CD4-positive, alpha-beta T cell treated with Interleukin-17A for 4 hours (primary cell): Measurements from ENCODE around the gene COL5A1.
"Not testable (repeated sequence)": the region's sequence is repeated elsewhere in the genome, so short reads cannot be mapped to it uniquely, and the experiment has no call there.

Experiments
- DNase-seq: peaks from one replicate; pipeline ENCODE4 v3.0.0-alpha.2; 2020; ENCODE audit warnings: mixed read lengths

COL5A1 gene

DNA sequence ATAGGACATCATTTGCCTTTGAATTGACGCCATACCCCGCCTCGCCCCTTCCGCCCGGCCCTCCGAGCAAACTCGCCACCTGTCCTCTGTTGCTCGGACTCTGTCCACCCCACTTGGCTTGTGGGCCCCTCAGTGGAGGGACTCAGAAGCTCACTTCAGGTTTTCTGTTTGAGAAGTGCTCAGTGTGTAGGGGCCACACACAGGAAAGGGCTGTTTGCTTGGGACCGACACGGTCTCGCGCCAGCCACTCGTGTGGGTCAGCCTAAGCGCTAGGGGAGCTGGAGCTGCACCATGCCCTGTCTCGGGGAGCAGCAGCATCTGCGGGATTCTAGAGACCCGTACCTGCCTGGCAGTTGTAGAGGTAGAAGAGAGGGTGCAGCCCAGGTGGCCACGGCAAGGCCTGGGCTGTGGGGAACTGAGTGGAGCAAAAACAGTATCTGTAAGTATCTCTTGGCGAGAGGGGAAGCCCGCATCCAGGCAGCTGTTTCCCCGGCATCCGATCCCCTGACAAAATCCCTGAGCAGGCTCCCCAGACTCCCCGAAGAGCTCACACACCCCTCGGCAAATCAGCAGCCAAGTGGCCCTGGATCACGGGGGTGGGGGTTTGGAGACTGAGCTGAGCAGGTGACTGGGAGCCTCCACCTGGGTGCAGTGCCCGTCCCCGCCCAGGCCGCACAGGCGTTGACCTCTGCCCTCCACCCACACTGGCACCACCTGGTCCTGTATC lies 52.2 kb downstream of the COL5A1 start:
- no peak for DNase-seq

DNA sequence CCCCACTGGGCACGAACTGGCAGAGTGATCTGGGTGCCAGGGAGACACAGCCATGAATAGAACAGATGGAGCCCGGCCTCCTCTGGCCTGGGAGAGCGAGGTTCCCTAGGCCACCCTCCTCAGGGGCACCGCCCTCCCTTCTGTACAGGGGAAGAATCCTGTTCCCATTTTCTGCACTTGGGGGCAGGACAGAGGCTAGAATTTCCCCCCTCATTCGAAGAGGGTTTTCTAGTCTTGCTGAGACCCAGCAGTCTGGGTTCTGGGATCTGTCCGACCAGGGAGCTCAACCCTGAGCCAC lies 52.7 kb downstream of the COL5A1 start:
- no peak for DNase-seq

DNA sequence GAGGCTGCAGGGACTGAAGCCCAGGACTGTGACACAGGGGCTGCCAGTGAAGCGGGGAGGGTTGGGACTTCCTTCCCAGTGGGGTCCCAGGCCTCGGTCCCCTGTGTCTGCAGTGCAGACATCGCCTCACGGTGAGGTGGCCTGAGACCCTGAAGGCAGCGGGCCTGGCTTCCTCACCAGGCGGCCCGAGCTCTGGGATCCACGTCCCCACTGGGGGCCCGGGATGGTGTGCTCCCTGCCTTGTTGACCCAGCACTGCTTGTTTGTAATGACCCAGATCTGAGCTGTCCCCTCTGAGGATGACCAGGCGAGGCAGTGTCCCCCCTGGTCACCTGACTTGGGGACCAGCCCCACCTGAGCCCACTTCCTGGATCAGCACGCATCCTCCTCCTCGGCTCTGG lies 53.1 kb downstream of the COL5A1 start:
- DNase-seq = no peak

- no peak for DNase-seq
These were observed 53.5 kb downstream of the COL5A1 start for GRCh38 chr9:134695144-134695543.

- DNase-seq = no peak
These were observed 54.8 kb downstream of the COL5A1 start for GRCh38 chr9:134696433-134696832.

DNA sequence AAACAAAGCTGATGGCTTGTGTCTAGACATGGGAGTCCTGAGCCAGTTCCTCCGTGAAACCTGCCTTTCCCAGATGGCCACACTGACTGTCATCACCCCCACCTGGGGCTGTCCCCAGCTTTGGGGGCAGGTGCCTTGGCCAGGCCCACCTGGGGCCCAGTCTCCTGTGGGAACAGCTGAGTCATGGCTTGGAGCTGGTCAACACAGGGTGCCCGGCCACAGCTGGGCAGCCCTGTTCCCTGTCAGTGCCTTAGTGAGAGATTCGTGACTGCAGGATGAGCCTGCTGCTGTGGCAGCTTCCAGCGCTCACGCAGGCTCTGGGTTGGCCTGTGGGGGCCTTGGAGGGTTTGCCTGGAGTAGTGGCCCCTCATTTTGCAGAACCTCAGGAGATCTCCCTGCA lies 56.5 kb downstream of the COL5A1 start:
- no peak for DNase-seq

DNA sequence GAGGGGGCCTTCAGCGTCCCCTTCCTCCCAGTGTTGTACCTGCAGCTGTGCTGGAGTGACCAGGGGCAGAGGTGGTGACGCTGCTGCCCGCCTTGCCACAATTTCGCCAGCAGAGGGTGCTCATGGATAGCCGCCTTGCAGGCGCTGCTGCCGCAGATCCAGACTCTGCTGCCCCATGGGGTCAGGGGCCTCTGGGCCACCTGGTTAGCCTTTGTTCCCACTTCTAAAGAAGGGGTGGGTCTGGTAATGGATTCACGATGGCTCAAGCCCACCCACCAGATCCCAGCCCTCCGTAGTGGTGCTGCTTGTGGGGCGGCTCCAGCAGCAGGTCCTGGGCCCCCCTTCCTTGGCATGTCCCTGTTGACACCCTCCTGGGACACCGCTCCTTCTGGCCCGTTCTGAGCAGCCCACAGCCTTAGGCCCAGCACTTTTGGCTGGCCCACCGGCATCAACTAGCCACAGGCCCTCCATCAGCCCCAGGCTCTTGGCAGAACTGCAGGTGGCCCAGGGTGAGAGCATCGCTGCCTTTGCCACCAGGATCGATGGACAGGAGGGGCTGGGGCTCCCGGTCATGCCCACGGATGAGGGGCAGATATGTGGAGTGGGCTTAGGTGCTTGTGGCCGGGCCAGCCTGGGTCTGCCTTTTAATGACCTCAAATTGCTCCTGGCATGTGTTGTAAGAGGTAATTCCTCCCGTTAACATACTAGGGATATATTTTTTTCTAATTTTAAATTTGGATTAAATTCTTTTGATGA lies 57.2 kb downstream of the COL5A1 start:
- peak; percentile 38 for DNase-seq

DNA sequence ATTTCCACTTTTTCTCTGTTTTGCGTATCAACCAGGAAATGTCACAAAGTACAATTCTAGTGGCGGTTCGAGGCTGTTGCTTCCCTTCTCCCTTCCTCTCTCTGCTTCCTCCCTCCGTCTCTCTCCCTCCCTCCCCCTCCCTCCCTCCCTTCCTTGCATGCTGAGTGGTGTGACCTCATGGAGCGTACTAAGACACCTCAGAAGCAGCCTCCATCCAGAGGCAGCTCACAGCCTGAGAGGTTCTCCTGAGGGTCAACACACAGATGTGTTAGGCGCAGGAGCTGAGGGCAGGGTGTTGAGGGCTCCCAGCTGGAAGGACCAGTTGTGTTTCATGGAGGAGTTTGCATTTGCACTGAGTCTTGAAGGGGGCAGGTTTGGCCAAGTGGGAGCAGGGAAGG lies 57.7 kb downstream of the COL5A1 start:
- DNase-seq = no peak

- DNase-seq = no peak
These were observed 59.2 kb downstream of the COL5A1 start for GRCh38 chr9:134700636-134701350.

GRCh38 chr9:134701581-134702259 lies 60.1 kb downstream of the COL5A1 start:
- DNase-seq = no peak

- no peak for DNase-seq
These were observed 60.7 kb downstream of the COL5A1 start for GRCh38 chr9:134702291-134702690.

DNA sequence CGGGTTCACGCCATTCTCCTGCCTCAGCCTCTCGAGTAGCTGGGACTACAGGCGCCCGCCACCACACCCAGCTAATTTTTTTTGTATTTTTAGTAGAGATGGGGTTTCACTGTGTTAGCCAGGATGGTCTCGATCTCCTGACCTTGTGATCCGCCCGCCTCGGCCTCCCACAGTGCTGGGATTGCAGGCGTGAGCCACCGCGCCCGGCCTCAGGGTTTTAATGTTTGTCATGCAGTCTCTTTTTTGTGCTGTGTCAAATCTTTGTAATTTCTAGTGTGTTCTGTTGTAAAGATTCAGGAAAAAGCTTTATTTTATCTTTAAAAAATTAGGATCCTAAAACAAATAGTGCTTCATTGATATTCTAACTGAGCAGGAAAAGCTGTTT lies 62.1 kb downstream of the COL5A1 start:
- DNase-seq = not testable (repeated sequence)

GRCh38 chr9:134704498-134704897 lies 62.9 kb downstream of the COL5A1 start:
- no peak for DNase-seq

- no peak for DNase-seq
These were observed 64.2 kb downstream of the COL5A1 start for GRCh38 chr9:134705786-134706185.

DNA sequence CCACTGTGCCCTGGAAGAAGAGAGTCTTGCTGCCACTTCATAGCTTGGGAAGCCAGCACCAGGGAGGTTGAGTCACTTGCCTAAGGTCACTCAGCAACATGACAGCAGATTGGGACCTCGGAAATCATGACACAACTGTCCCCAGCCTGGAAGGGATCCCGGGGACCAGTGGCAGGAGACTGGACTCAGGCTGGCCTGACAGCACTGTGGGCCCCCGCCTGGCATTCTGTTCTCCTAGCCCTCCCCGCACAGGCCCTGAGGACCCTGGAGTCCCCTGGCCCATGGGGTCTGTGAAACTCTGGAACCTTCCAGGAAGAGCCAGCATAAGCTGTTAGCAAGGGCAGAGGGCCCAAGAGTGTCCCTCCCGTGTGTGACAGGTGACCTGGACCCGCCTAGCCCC lies 64.9 kb downstream of the COL5A1 start:
- DNase-seq = no peak

DNA sequence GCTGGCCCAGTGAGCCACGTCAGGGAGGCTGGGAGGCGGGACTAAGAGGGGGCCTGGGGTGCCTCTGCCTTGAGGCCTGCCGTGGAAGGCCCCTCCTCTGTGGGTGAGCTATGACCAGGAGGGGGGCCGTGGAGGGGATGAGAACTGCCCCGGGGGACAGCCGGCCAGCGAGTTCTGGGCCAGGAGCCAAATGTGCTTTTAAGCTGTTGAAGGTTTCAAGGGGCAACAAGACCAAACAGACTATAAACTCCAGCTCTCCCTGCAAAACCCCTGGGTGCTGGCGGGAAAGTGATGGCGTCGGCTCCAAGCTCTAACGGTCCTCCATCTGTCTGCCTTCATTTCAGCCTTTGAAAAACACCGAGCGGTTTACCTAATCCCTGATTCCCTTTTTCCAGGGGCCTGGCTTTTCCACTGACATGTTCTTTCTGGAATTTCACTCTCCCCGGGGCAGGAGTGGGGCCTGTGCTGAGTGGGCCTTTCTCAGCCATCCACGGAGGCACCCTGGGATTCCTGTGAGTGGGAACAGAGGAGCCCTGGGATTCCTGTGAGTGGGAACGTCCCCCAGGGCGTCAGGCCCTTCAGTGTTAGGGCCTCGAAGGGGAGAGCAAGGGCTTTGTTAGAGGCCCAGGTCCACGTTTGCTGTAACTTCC lies 65.6 kb downstream of the COL5A1 start:
- no peak for DNase-seq

DNA sequence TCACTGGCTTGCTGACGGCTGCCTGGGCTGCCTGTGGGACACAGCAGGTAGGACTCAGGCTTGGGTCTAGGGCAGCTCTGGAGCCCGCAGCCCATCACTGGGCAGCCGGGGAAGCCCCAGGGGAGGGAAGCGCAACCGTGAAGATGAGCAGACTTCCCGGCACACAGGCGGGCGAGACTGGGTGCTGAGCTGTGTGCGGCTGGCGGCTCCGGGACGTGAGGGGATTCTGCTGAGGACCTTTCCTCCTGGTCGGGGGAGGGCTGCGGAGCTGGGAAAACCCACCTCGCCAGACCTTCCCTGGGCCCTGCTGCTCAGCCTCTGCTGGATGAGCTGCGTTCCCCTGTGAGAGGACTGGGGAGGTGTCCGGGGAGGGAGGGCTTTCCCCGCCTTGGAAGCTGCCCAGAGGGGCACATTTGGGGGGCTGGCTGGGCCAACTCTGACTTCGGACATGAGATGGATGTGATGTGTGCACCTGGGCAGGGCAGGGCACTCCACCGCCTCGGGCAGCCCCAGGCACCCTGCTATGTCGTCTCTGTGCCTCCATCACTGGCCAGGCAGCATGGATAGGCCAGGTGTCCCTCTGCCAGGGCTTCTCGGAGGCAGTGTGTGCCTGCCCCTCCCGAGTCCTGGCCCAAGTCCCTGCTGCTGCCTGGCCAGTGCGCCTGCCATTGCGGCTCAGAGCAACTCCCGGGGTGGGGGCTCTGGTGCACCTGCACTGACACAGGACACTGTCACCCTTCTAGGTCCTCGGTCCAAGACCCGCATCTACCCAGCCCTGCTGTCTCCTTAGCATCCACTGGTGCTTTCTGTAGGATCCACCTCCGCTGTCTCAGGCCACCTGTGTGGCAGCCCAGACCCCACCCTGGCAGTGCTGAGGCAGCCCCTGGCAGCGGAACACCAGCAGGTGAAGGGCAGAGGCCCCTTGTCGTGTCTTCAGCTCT lies 66.4 kb downstream of the COL5A1 start:
- no peak for DNase-seq

GRCh38 chr9:134708672-134709038 lies 67.1 kb downstream of the COL5A1 start:
- DNase-seq = no peak

DNA sequence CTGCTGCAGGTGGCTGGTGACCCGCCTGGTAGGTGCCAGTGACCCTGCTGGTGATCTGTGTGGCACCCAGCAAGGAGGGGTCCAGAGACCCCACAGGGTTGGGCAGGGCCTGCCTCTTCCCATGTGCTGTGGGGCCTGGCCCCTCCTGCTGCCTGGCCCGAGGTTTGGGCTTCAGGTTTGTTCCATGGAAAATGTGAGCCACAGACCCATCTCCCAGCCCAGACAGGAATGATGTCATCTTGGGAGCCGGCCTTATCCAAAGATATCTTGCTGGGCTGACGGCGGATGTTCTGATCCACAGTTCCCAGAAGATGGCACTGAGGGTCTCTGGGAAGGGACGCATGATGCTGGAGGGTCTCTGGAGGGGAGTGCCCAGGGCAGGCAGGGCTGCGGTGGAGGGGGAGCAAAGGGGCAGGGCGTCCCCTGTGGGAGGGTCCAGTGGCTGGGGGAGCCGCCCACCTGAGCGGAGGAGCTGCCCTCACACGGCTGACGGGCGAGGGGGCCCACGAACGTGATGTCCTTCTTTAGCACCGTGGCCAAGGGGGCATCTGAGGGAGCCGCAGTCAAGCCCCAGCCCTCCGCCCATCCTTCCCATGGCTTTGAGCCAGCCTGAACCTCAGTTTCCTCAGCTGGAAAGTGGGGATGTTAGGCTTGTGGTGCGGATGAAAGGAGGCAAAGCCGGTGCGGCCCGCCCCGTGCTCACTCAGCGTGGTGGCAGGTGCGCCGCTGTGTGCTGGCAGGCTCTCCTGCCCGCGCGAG lies 68.1 kb downstream of the COL5A1 start:
- DNase-seq = no peak

DNA sequence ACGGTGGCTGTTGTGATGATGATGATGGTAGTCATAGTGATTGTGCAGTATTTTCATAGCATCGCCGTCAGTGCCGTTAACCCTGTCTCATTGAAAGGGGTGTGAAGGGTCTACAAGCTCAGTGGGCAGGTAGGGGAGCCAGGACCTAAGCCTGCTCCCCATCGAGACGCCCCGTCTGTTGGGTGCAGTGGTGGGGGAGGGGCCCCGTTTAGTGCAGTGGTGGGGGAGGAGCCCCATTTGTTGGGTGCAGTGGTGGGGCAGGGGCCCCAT lies 68.6 kb downstream of the COL5A1 start:
- DNase-seq = no peak

- no peak for DNase-seq
These were observed 69.3 kb downstream of the COL5A1 start for GRCh38 chr9:134710901-134711300.
